Activated naive CD4-positive, alpha-beta T cell treated with Interleukin-2 at 50 U/mL for 16 hours (primary cell): ENCODE results near the gene SHKBP1.
A peak's percentile ranks its signal among the peaks of the same experiment; 100 is the strongest.
"Not testable (repeated sequence)": the region's sequence is repeated elsewhere in the genome, so short reads cannot be mapped to it uniquely, and the experiment has no call there.

Source experiments
- DNase-seq: peaks from one replicate; pipeline ENCODE4 v3.0.0-alpha.2; 2020

The SHKBP1 gene

GRCh38 chr19:40555978-40556689 is 20.5 kb upstream of the SHKBP1 start:
- no peak for DNase-seq

GRCh38 chr19:40556953-40557530 is 19.6 kb upstream of the SHKBP1 start:
- no peak for DNase-seq

- no peak for DNase-seq
These were observed 17.3 kb upstream of the SHKBP1 start for GRCh38 chr19:40559394-40559793.

GRCh38 chr19:40560092-40560507 is 16.6 kb upstream of the SHKBP1 start:
- no peak for DNase-seq

- no peak for DNase-seq
These were observed 14.7 kb upstream of the SHKBP1 start for GRCh38 chr19:40561947-40562346.

GRCh38 chr19:40564535-40564934 is 12.1 kb upstream of the SHKBP1 start:
- DNase-seq, result not testable (repeated sequence)

- DNase-seq, result no peak
These were observed 11.3 kb upstream of the SHKBP1 start for GRCh38 chr19:40565355-40565754.

GRCh38 chr19:40565910-40566495 is 10.7 kb upstream of the SHKBP1 start:
- no peak for DNase-seq

GRCh38 chr19:40567040-40567749 is 9.5 kb upstream of the SHKBP1 start:
- no peak for DNase-seq

- DNase-seq, result no peak
These were observed 8.8 kb upstream of the SHKBP1 start for GRCh38 chr19:40567750-40568494.

- DNase-seq, result peak; percentile 93
These were observed 6.2 kb upstream of the SHKBP1 start for GRCh38 chr19:40570313-40571004.

GRCh38 chr19:40571005-40571318 is 5.7 kb upstream of the SHKBP1 start:
- no peak for DNase-seq

- DNase-seq, result no peak
These were observed 4.7 kb upstream of the SHKBP1 start for GRCh38 chr19:40571831-40572495.

GRCh38 chr19:40575326-40575725 is 1.3 kb upstream of the SHKBP1 start:
- DNase-seq, result no peak

GRCh38 chr19:40576151-40576584 is 505 bp upstream of the SHKBP1 start:
- DNase-seq, result peak; percentile 35

- no peak for DNase-seq
These were observed 1.8 kb downstream of the SHKBP1 start for GRCh38 chr19:40578442-40578908.

GRCh38 chr19:40580619-40581018 is 3.9 kb downstream of the SHKBP1 start:
- no peak for DNase-seq

GRCh38 chr19:40581531-40581930 is 4.9 kb downstream of the SHKBP1 start:
- no peak for DNase-seq

- no peak for DNase-seq
These were observed 5.8 kb downstream of the SHKBP1 start for GRCh38 chr19:40582467-40582866.

GRCh38 chr19:40583283-40583682 is 6.6 kb downstream of the SHKBP1 start:
- DNase-seq, result no peak

GRCh38 chr19:40584007-40584406 is 7.3 kb downstream of the SHKBP1 start:
- DNase-seq, result no peak
